Mesodermal cell (in vitro differentiated cells): Measurements from ENCODE around the gene METTL22.

ENCODE experiments used
- H3K27ac ChIP-seq: 2 replicates; pipeline ENCODE4 v1.7.0; 2013; ENCODE audit warnings: mild to moderate bottlenecking, low read depth, low read length, moderate library complexity; ENCODE audit not compliant: severe bottlenecking
- H3K36me3 ChIP-seq: 2 replicates; pipeline ENCODE4 v1.7.1; 2013; ENCODE audit warnings: mild to moderate bottlenecking, low read length, moderate library complexity; ENCODE audit not compliant: control insufficient read depth, insufficient read depth
- H3K4me1 ChIP-seq: one replicate; pipeline ENCODE4 v1.7.1; 2013; ENCODE audit warnings: mild to moderate bottlenecking, low read length; ENCODE audit not compliant: insufficient read depth, control insufficient read depth, poor library complexity, severe bottlenecking
- H3K4me3 ChIP-seq: 2 replicates; pipeline ENCODE4 v1.7.0; 2013; ENCODE audit warnings: low read length, control low read depth, mild to moderate bottlenecking; ENCODE audit not compliant: insufficient read depth, poor library complexity, severe bottlenecking; ENCODE audit errors: extremely low read depth
- H3K9me3 ChIP-seq: 2 replicates; pipeline ENCODE4 v1.7.1; 2013; ENCODE audit warnings: mild to moderate bottlenecking, low read length, moderate library complexity; ENCODE audit not compliant: control insufficient read depth
- WGBS, 2 experiments: methylation state at CpG; one replicate each; pipeline ENCODE4 v1.1.5; 2013; ENCODE audit warnings: missing lambda C conversion rate in 2 of 2; ENCODE audit not compliant: insufficient coverage in 2 of 2; 5-methylcytosine and 5-hydroxymethylcytosine counted together

Gene METTL22

GRCh38 chr16:8696880-8697279 lies 75.4 kb downstream of the METTL22 start:
- H3K9me3 ChIP-seq, result no peaks in the 10 kb centered on the region
- H3K4me1 ChIP-seq, result no peaks in the 10 kb centered on the region
- WGBS, 2 experiments, result 87 to 90% methylated on average over 7 to 12 of the region's 12 CpGs
- H3K36me3 ChIP-seq, result no peaks in the 10 kb centered on the region
- no peak overlapping the region for H3K4me3 ChIP-seq
- H3K27ac ChIP-seq, result no peak overlapping the region

GRCh38 chr16:8697965-8698364 lies 76.5 kb downstream of the METTL22 start:
- H3K9me3 ChIP-seq, result no peaks in the 10 kb centered on the region
- H3K27ac ChIP-seq, result no peak overlapping the region
- H3K4me1 ChIP-seq, result no peaks in the 10 kb centered on the region
- no peaks in the 10 kb centered on the region for H3K36me3 ChIP-seq
- 33 to 57% methylated on average over 1 to 3 of the region's 3 CpGs for WGBS, 2 experiments
- H3K4me3 ChIP-seq, result no peak overlapping the region
